Stimulated activated naive CD4-positive, alpha-beta T cell treated with Interleukin-2 at 50 U/mL for 16 hours (primary cell): ENCODE results near the gene TAF4.
"Not testable (repeated sequence)": the region's sequence is repeated elsewhere in the genome, so short reads cannot be mapped to it uniquely, and the experiment has no call there.

Experiments
- DNase-seq: peaks from one replicate; lab custom pipeline; 2025; lab: John Stamatoyannopoulos, UW

Gene TAF4

GRCh38 chr20:61976644-61977418 lies 88.8 kb downstream of the TAF4 start:
- DNase-seq, result no peak

GRCh38 chr20:61976263-61976643 lies 89.4 kb downstream of the TAF4 start:
- no peak for DNase-seq

- no peak for DNase-seq
Measured at GRCh38 chr20:61975407-61976129, 90.1 kb downstream of the TAF4 start.

GRCh38 chr20:61974357-61974665 lies 91.4 kb downstream of the TAF4 start:
- no peak for DNase-seq

GRCh38 chr20:61973515-61974356 lies 91.9 kb downstream of the TAF4 start:
- DNase-seq, result no peak

GRCh38 chr20:61972636-61973508 lies 92.8 kb downstream of the TAF4 start:
- no peak for DNase-seq

- not testable (repeated sequence) for DNase-seq
Measured at GRCh38 chr20:61971595-61971994, 94.1 kb downstream of the TAF4 start.

- DNase-seq, result no peak
Measured at GRCh38 chr20:61970357-61970756, 95.3 kb downstream of the TAF4 start.

GRCh38 chr20:61969806-61970205 lies 95.9 kb downstream of the TAF4 start:
- DNase-seq, result no peak

- DNase-seq, result no peak
Measured at GRCh38 chr20:61968932-61969331, 96.7 kb downstream of the TAF4 start.

GRCh38 chr20:61968036-61968810 lies 97.5 kb downstream of the TAF4 start:
- no peak for DNase-seq

GRCh38 chr20:61967300-61967699 lies 98.4 kb downstream of the TAF4 start:
- DNase-seq, result no peak

- no peak for DNase-seq
Measured at GRCh38 chr20:61966492-61967244, 99.0 kb downstream of the TAF4 start.

- DNase-seq, result no peak
Measured at GRCh38 chr20:61965606-61966491, 99.8 kb downstream of the TAF4 start.

- no peak for DNase-seq
Measured at GRCh38 chr20:61964675-61965605, 100.7 kb downstream of the TAF4 start.

- DNase-seq, result no peak
Measured at GRCh38 chr20:61963885-61964674, 101.6 kb downstream of the TAF4 start.

- no peak for DNase-seq
Measured at GRCh38 chr20:61963149-61963548, 102.5 kb downstream of the TAF4 start.
